Trophoblast cell (in vitro differentiated cells and primary cell): Measurements from ENCODE around the gene ZNHIT6.

Experiments
- DNase-seq, 2 donors: peaks; one replicate each; pipeline ENCODE4 v3.0.0-alpha.2; 2016
- H2AFZ ChIP-seq: 2 replicates; pipeline ENCODE4 v1.6.1; 2013; ENCODE audit warnings: low read length, moderate library complexity, mild to moderate bottlenecking; ENCODE audit not compliant: insufficient read depth, poor library complexity
- H2AK5ac ChIP-seq: 2 replicates; pipeline ENCODE4 v1.6.1; 2013; ENCODE audit warnings: mild to moderate bottlenecking, low read length
- H2BK120ac ChIP-seq: 2 replicates; pipeline ENCODE4 v1.6.1; 2013; ENCODE audit warnings: low read length, mild to moderate bottlenecking, moderate library complexity; ENCODE audit not compliant: insufficient read depth, poor library complexity
- H2BK12ac ChIP-seq: 2 replicates; pipeline ENCODE4 v1.6.1; 2013; ENCODE audit warnings: mild to moderate bottlenecking, low read length, moderate library complexity
- H2BK5ac ChIP-seq: 2 replicates; pipeline ENCODE4 v1.6.1; 2013; ENCODE audit warnings: low read length, low read depth, moderate library complexity, mild to moderate bottlenecking; ENCODE audit not compliant: poor library complexity
- H3K14ac ChIP-seq: 2 replicates; pipeline ENCODE4 v1.6.1; 2013; ENCODE audit warnings: mild to moderate bottlenecking, low read length
- H3K18ac ChIP-seq: 2 replicates; pipeline ENCODE4 v1.6.1; 2013; ENCODE audit warnings: mild to moderate bottlenecking, low read length
- H3K23ac ChIP-seq: 2 replicates; pipeline ENCODE4 v1.6.1; 2013; ENCODE audit warnings: low read length
- H3K27ac ChIP-seq: 2 replicates; pipeline ENCODE4 v1.5.1; 2013; ENCODE audit warnings: low read depth, mild to moderate bottlenecking, inconsistent platforms, low read length, moderate library complexity
- H3K27me3 ChIP-seq: 2 replicates; pipeline ENCODE4 v1.6.1; 2013; ENCODE audit warnings: inconsistent platforms, mild to moderate bottlenecking, low read length, moderate library complexity; ENCODE audit not compliant: insufficient read depth
- H3K36me3 ChIP-seq, 2 experiments: 1 replicate in 1 of 2; 2 replicates in 1 of 2; pipeline ENCODE4 v1.6.1; 2013; ENCODE audit warnings: low read length in 2 of 2, mild to moderate bottlenecking in 2 of 2, moderate library complexity in 1 of 2; ENCODE audit not compliant: insufficient read depth in 2 of 2, control insufficient read depth in 1 of 2
- H3K4ac ChIP-seq: 2 replicates; pipeline ENCODE4 v1.6.1; 2013; ENCODE audit warnings: low read depth, mild to moderate bottlenecking, low read length, moderate library complexity
- H3K4me1 ChIP-seq, 2 experiments: 1 replicate in 1 of 2; 2 replicates in 1 of 2; pipeline ENCODE4 v1.6.1; 2013; ENCODE audit warnings: low read length in 2 of 2, mild to moderate bottlenecking in 2 of 2, moderate library complexity in 1 of 2; ENCODE audit not compliant: insufficient read depth in 2 of 2, control insufficient read depth in 1 of 2
- H3K4me2 ChIP-seq: 2 replicates; pipeline ENCODE4 v1.6.1; 2013; ENCODE audit warnings: inconsistent platforms, mild to moderate bottlenecking, low read length, moderate library complexity
- H3K4me3 ChIP-seq: 2 replicates; pipeline ENCODE4 v1.5.1; 2013; ENCODE audit warnings: mild to moderate bottlenecking, low read depth, low read length, inconsistent platforms
- H3K79me1 ChIP-seq: one replicate; pipeline ENCODE4 v1.6.1; 2013; ENCODE audit warnings: low read length
- H3K79me2 ChIP-seq: 2 replicates; pipeline ENCODE4 v1.6.1; 2013; ENCODE audit warnings: low read length, mild to moderate bottlenecking; ENCODE audit not compliant: control insufficient read depth, insufficient read depth, poor library complexity
- H3K9ac ChIP-seq: 2 replicates; pipeline ENCODE4 v1.6.1; 2013; ENCODE audit warnings: mild to moderate bottlenecking, low read length
- H3K9me3 ChIP-seq: 2 replicates; pipeline ENCODE4 v1.6.1; 2013; ENCODE audit warnings: low read depth, mild to moderate bottlenecking, control low read depth, inconsistent platforms, low read length; ENCODE audit not compliant: insufficient read depth
- H4K12ac ChIP-seq: 2 replicates; pipeline ENCODE4 v1.6.1; 2013; ENCODE audit warnings: low read depth, mild to moderate bottlenecking, low read length, moderate library complexity
- H4K8ac ChIP-seq: 2 replicates; pipeline ENCODE4 v1.6.1; 2013; ENCODE audit warnings: low read depth, mild to moderate bottlenecking, low read length, moderate library complexity
- H4K91ac ChIP-seq: one replicate; pipeline ENCODE4 v1.6.1; 2013; ENCODE audit warnings: low read depth, mild to moderate bottlenecking, low read length, moderate library complexity
- WGBS: extraction: QIAGEN DNeasy Blood & Tissue Kit; methylation state at CpG from one replicate; pipeline ENCODE4 v1.1.7; 2013; ENCODE audit warnings: missing lambda C conversion rate; ENCODE audit not compliant: insufficient read length, insufficient coverage; ENCODE audit errors: extremely low coverage; 5-methylcytosine and 5-hydroxymethylcytosine counted together

Gene ZNHIT6

DNA sequence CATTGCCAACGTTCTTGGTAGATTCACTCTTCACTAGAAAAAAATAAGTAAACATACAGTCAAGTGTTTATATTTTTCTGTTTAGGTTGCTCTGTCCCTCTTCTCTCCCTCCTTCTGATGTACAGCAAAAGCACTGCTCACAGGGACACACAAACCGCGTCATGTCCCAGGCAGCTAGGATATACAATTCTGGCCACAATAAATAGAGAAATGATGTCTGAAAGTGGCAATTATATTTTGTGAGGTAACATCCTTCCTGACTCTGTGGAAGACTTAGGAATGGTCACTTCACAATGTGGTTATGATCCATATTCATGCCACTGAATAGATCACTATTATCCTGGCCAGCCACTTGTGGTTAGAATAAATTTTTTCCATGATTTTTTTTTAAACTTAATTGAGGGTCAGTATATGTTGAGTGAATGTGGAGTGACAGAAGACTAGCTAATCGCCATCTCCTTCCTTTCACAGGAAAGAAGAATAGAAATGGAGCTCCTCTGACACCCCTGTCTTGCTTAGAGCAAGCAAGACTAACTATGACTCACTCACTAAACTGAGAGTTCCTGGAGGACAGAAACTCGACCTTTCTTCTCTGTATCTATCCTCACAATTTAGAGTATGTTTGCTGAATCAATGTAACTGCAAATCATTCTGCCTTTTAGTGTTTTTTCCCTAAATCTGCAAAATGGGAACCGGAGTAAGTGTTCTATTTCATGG, 54.0 kb downstream of the ZNHIT6 start:
- no peaks in the 10 kb centered on the region for H3K79me1 ChIP-seq
- no peak overlapping the region for H4K12ac ChIP-seq
- DNase-seq, result no peak
- H3K23ac ChIP-seq, result no peak overlapping the region
- no peak overlapping the region for H3K18ac ChIP-seq
- no peak overlapping the region for H3K14ac ChIP-seq
- H2BK120ac ChIP-seq, result no peak overlapping the region
- H2AK5ac ChIP-seq, result no peak overlapping the region
- no peak overlapping the region for H2BK5ac ChIP-seq
- no peak overlapping the region for H3K4ac ChIP-seq
- WGBS, result no CpG with 5 or more reads among the region's 6 CpGs
- no peak overlapping the region for H2AFZ ChIP-seq
- H3K27ac ChIP-seq, result no peak overlapping the region
- H2BK12ac ChIP-seq, result no peak overlapping the region
- no peak overlapping the region for H3K4me3 ChIP-seq
- H3K4me1 ChIP-seq, result no peaks in the 10 kb centered on the region
- no peaks in the 10 kb centered on the region for H3K9me3 ChIP-seq
- H4K91ac ChIP-seq, result no peak overlapping the region
- H3K27me3 ChIP-seq, result no peaks in the 10 kb centered on the region
- peaks cover 4 to 5% of the 10 kb centered on the region in 2 experiments for H3K36me3 ChIP-seq
- H3K79me2 ChIP-seq, result no peaks in the 10 kb centered on the region
- no peak overlapping the region for H3K9ac ChIP-seq
- H3K4me2 ChIP-seq, result no peak overlapping the region
- H4K8ac ChIP-seq, result no peak overlapping the region

DNA sequence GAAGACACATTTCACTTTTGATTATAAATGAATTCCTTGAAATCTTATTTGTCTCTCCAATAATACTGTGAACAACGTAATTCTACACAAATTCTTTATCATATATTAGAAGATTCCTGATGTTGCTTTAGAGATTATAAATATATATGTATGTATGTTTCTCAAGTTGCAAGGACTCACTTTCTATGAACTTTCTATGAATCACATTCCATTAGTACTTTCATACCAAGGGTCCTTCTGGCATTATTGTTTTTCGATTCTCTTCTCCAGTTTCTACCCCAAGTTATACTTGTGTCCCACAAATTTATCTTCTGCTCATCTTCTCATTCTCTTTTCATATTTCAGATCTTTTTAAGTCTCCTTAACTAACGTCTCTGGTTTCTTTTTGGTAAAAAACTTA, 55.9 kb downstream of the ZNHIT6 start:
- no peaks in the 10 kb centered on the region for H3K9me3 ChIP-seq
- no CpG with 5 or more reads among the region's 3 CpGs for WGBS

DNA sequence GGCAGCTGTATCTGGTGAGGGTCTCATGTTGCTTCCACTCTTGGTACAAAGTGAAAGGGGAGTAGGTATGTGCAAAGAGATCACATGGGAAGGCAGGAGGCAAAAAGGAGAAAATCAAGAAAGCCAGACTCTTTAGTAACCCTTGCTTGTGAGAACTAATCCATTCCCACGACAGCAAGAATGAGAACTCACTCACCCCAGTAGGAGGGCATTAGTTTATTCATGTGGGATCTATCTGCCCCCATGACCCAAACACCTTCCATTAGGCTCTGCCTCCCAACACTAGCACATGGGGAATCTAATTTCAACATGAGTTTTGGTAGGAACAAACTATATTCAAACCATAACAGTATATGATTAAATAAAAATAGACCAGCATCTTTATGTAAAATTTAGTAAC, 57.6 kb downstream of the ZNHIT6 start:
- H3K79me1 ChIP-seq, result no peaks in the 10 kb centered on the region
- H2AK5ac ChIP-seq, result no peak overlapping the region
- H3K27ac ChIP-seq, result no peak overlapping the region
- no peak overlapping the region for H2BK120ac ChIP-seq
- H2AFZ ChIP-seq, result no peak overlapping the region
- DNase-seq, result no peak
- no peaks in the 10 kb centered on the region for H3K79me2 ChIP-seq
- no peak overlapping the region for H2BK12ac ChIP-seq
- H3K4me3 ChIP-seq, result no peak overlapping the region
- no peak overlapping the region for H4K12ac ChIP-seq
- H3K14ac ChIP-seq, result no peak overlapping the region
- no peak overlapping the region for H2BK5ac ChIP-seq
- H4K8ac ChIP-seq, result no peak overlapping the region
- no peaks in the 10 kb centered on the region for H3K9me3 ChIP-seq
- no CpG with 5 or more reads among the region's 1 CpG for WGBS
- H3K9ac ChIP-seq, result no peak overlapping the region
- H3K36me3 ChIP-seq, result peaks cover 4 to 5% of the 10 kb centered on the region in 2 experiments
- no peak overlapping the region for H4K91ac ChIP-seq
- no peak overlapping the region for H3K18ac ChIP-seq
- H3K4ac ChIP-seq, result no peak overlapping the region
- H3K23ac ChIP-seq, result no peak overlapping the region
- no peaks in the 10 kb centered on the region for H3K27me3 ChIP-seq
- H3K4me1 ChIP-seq, result no peaks in the 10 kb centered on the region
- no peak overlapping the region for H3K4me2 ChIP-seq

More for the DNA sequence above, 55.9 kb downstream of the ZNHIT6 start:
- Histone ChIP-seq H4K8ac (no peak overlapping the region), H3K18ac (no peak overlapping the region), H2AFZ (no peak overlapping the region), H3K79me1 (no peaks in the 10 kb centered on the region), H3K23ac (no peak overlapping the region), H3K79me2 (no peaks in the 10 kb centered on the region), H3K4me3 (no peak overlapping the region), H3K27ac (no peak overlapping the region), H2AK5ac (no peak overlapping the region), H3K27me3 (no peaks in the 10 kb centered on the region), H2BK5ac (no peak overlapping the region), H3K4me1 (no peaks in the 10 kb centered on the region), H3K14ac (no peak overlapping the region), H4K91ac (no peak overlapping the region), H2BK120ac (no peak overlapping the region), H4K12ac (no peak overlapping the region), H3K4me2 (no peak overlapping the region), H2BK12ac (no peak overlapping the region), H3K4ac (no peak overlapping the region), H3K36me3 (peaks cover 4 to 5% of the 10 kb centered on the region in 2 experiments), H3K9ac (no peak overlapping the region)
- no peak for DNase-seq

DNA sequence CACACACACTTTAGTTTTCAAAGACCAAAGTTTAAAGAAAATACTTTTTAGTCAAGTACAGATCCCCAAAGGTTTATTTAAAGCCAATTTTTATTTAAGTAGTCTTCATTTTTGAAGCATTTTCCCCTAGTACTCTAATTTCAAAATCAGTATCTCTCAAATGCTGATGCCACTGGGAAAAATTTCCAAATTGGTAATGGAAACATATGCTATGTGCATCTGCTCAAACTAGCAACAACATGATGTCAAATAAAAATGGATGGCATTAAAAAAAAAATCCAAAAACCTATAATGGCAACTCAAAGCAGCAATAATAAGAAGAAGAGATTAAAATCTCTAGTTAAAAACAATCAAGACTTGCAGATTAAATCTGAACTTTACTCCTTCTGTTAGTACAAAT, 58.6 kb downstream of the ZNHIT6 start:
- Histone ChIP-seq H3K23ac (no peak overlapping the region), H2BK12ac (no peak overlapping the region), H3K18ac (no peak overlapping the region), H3K4me2 (no peak overlapping the region), H3K4me1 (no peaks in the 10 kb centered on the region), H3K9me3 (no peaks in the 10 kb centered on the region), H4K91ac (no peak overlapping the region), H2BK120ac (no peak overlapping the region), H2BK5ac (no peak overlapping the region), H3K4ac (no peak overlapping the region), H3K79me2 (no peaks in the 10 kb centered on the region), H3K27ac (no peak overlapping the region), H3K27me3 (no peaks in the 10 kb centered on the region), H4K8ac (no peak overlapping the region), H3K14ac (no peak overlapping the region), H2AFZ (no peak overlapping the region), H3K79me1 (no peaks in the 10 kb centered on the region), H3K9ac (no peak overlapping the region), H3K4me3 (no peak overlapping the region), H2AK5ac (no peak overlapping the region), H3K36me3 (peaks cover 4 to 5% of the 10 kb centered on the region in 2 experiments), H4K12ac (no peak overlapping the region)
- DNase-seq, result no peak
